Subcutaneous abdominal adipose tissue (tissue), 5 donors: Measurements from ENCODE around the gene RARRES1.

Experiments
- H3K27ac ChIP-seq: one replicate; pipeline ENCODE4 v1.7.0; 2013; ENCODE audit warnings: low read depth, mild to moderate bottlenecking, inconsistent platforms, low read length, moderate library complexity
- H3K27me3 ChIP-seq, 5 donors: one replicate each; pipeline ENCODE4 v1.7.0; 2013; ENCODE audit warnings: low read length in 5 of 5, inconsistent platforms in 1 of 5; ENCODE audit not compliant: control insufficient read depth in 5 of 5, insufficient read depth in 4 of 5
- H3K36me3 ChIP-seq, 5 donors: one replicate each; pipeline ENCODE4 v1.7.0; 2013; ENCODE audit warnings: low read length in 5 of 5; ENCODE audit not compliant: control insufficient read depth in 5 of 5, insufficient read depth in 5 of 5
- H3K4me1 ChIP-seq, 5 donors: one replicate each; pipeline ENCODE4 v1.7.0; 2013; ENCODE audit warnings: low read length in 5 of 5, mild to moderate bottlenecking in 3 of 5, moderate library complexity in 1 of 5; ENCODE audit not compliant: control insufficient read depth in 5 of 5, insufficient read depth in 5 of 5
- H3K4me3 ChIP-seq, 5 donors: one replicate each; pipeline ENCODE4 v1.7.0; 2013; ENCODE audit warnings: low read length in 5 of 5, low read depth in 1 of 5
- H3K9ac ChIP-seq, 5 donors: one replicate each; pipeline ENCODE4 v1.7.0; 2013; ENCODE audit warnings: low read length in 5 of 5, mild to moderate bottlenecking in 4 of 5, moderate library complexity in 3 of 5
- H3K9me3 ChIP-seq, 5 donors: one replicate each; pipeline ENCODE4 v1.7.0; 2013; ENCODE audit warnings: low read length in 5 of 5; ENCODE audit not compliant: control insufficient read depth in 5 of 5
- donor health status: healthy.
- donor health status: healthy.
- donor health status: healthy.
- donor health status: healthy.
- donor health status: healthy.

RARRES1 gene

GRCh38 chr3:158766364-158766763 lies 34.1 kb upstream of the RARRES1 start:
- H3K27me3 ChIP-seq, result no peaks in the 10 kb centered on the region
- H3K4me3 ChIP-seq, result no peak overlapping the region
- H3K9ac ChIP-seq, result no peak overlapping the region
- H3K27ac ChIP-seq, result no peak overlapping the region
- no peaks in the 10 kb centered on the region for H3K9me3 ChIP-seq
- no peaks in the 10 kb centered on the region for H3K36me3 ChIP-seq
- peaks cover 14 to 52% (median 46%) of the 10 kb centered on the region in 5 donors for H3K4me1 ChIP-seq

DNA sequence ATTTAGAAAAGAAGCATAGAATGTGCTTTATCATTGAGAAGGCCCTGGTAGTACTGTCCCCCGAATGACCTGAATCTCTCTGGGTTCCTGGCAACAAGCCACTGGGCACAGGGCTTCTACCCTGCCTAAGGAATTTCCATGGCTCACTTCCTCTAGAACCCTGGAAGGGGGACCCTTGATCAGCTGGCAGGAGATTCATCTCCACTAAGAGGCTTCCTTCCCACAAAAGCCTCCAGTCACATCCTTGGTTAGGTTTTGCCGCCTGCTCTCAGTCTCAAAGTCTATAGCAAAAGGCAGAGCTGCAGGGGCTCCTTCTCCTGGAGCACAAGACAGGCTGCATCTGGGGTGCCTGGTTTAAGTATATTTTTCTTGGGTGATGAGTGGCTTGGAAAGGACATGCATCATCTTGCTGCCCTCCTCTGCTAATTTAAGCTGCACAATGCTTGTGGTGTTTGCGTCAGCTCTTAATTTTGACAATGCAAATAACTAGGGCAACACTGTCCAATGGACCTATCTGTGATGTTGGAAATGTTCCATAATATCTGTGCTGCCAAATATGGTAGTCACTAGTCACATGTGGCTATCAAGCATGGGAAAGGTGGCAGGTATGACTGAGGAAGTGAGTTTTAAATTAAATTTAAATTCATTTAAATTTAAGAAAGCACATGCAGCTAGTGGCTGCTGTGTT lies 33.4 kb upstream of the RARRES1 start:
- Histone ChIP-seq H3K9ac (no peak overlapping the region), H3K4me3 (no peak overlapping the region), H3K27ac (no peak overlapping the region), H3K27me3 (no peaks in the 10 kb centered on the region), H3K4me1 (peaks cover 14 to 46% (median 45%) of the 10 kb centered on the region in 5 donors), H3K9me3 (no peaks in the 10 kb centered on the region), H3K36me3 (no peaks in the 10 kb centered on the region)

- Histone ChIP-seq H3K9ac (no peak overlapping the region), H3K9me3 (no peaks in the 10 kb centered on the region), H3K27me3 (no peaks in the 10 kb centered on the region), H3K36me3 (peaks cover 0 to 5% (median 0%) of the 10 kb centered on the region in 5 donors), H3K4me3 (no peak overlapping the region), H3K4me1 (peaks cover 4 to 26% (median 23%) of the 10 kb centered on the region in 5 donors), H3K27ac (no peak overlapping the region)
Observed at GRCh38 chr3:158763421-158763820, 31.2 kb upstream of the RARRES1 start.

- Histone ChIP-seq H3K36me3 (peaks cover 0 to 5% (median 0%) of the 10 kb centered on the region in 5 donors), H3K4me1 (peaks cover 0 to 19% (median 16%) of the 10 kb centered on the region in 5 donors), H3K4me3 (no peak overlapping the region), H3K9ac (no peak overlapping the region), H3K27ac (no peak overlapping the region), H3K9me3 (no peaks in the 10 kb centered on the region), H3K27me3 (no peaks in the 10 kb centered on the region)
Observed at GRCh38 chr3:158762701-158763100, 30.4 kb upstream of the RARRES1 start.

DNA sequence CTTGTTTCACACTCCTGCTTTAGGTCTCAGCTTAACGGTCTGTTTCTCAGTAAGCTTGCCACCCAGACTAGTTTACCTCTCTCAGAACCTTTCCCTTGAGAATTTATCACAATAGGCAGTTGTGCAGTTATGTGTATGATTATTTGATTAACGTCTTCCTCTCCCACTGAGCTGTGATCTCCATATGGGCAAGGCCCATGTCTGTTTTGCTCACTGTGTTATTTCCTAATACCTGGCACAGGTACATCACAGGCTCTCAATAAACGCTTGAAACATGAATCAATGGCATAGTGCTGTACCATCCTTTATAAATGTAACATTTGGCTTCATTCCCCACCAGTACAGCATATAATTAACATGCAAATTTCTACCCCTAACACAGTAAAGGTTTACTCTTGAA lies 29.1 kb upstream of the RARRES1 start:
- Histone ChIP-seq H3K4me3 (no peak overlapping the region), H3K9me3 (no peaks in the 10 kb centered on the region), H3K36me3 (peaks cover 0 to 5% (median 0%) of the 10 kb centered on the region in 5 donors), H3K9ac (no peak overlapping the region), H3K4me1 (peaks cover 0 to 19% (median 15%) of the 10 kb centered on the region in 5 donors), H3K27me3 (no peaks in the 10 kb centered on the region), H3K27ac (no peak overlapping the region)

DNA sequence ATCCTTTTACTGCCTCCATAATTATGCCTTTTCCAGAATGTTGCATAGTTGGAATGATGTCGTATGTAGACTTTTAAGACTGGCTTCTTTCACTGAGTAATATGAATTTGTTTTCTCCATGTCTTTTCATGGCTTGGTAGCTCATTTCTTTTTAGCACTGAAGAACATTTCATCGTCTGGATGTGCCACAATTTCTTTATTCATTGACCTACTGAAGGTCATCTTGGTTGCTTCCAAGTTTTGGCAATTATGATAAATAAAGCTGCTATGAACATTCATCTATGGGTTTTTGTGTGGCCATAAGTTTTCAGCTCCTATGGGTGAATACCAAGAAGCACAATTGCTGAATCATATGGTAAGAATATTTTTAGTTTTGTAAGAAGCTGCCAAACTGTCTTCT lies 23.2 kb upstream of the RARRES1 start:
- no peak overlapping the region for H3K9ac ChIP-seq
- no peak overlapping the region for H3K27ac ChIP-seq

DNA sequence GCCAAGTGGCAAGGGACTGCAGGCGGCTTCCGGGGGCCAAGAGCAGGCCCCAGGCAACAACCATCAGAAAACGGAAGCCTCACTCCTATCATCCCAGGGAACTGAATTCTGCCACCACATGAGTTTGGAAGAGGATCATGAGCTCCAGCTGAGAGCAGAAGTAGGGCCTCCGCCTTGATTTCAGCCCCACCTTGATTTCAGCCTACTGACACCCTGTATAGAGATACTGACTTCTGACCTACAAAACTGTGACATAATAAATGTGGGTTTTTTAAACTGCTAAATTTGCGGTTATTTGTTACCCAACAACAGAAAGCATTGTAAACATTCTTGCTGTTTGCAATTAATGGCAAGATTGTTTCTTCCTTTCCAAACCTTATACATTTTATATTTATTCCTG lies 21.6 kb upstream of the RARRES1 start:
- Histone ChIP-seq H3K4me1 (peaks cover 0 to under 1% (median 0%) of the 10 kb centered on the region in 5 donors), H3K9ac (no peak overlapping the region), H3K4me3 (no peak overlapping the region), H3K27ac (no peak overlapping the region), H3K27me3 (no peaks in the 10 kb centered on the region), H3K36me3 (peaks cover 0 to 7% (median 3%) of the 10 kb centered on the region in 5 donors), H3K9me3 (no peaks in the 10 kb centered on the region)

More for the DNA sequence above, 23.2 kb upstream of the RARRES1 start:
- no peaks in the 10 kb centered on the region for H3K4me1 ChIP-seq
- no peaks in the 10 kb centered on the region for H3K27me3 ChIP-seq
- H3K9me3 ChIP-seq, result no peaks in the 10 kb centered on the region
- peaks cover 0 to 3% (median 2%) of the 10 kb centered on the region in 5 donors for H3K36me3 ChIP-seq
- H3K4me3 ChIP-seq, result no peak overlapping the region

- Histone ChIP-seq H3K9me3 (no peaks in the 10 kb centered on the region), H3K36me3 (peaks cover 2 to 24% (median 13%) of the 10 kb centered on the region in 5 donors), H3K27me3 (no peaks in the 10 kb centered on the region), H3K27ac (no peak overlapping the region), H3K4me1 (peaks cover 0 to 19% (median 3%) of the 10 kb centered on the region in 5 donors), H3K4me3 (no peak overlapping the region), H3K9ac (no peak overlapping the region)
Observed at GRCh38 chr3:158751316-158751715, 19.1 kb upstream of the RARRES1 start.

GRCh38 chr3:158750016-158750415 lies 17.8 kb upstream of the RARRES1 start:
- H3K27ac ChIP-seq, result no peak overlapping the region
- H3K4me3 ChIP-seq, result no peak overlapping the region
- no peaks in the 10 kb centered on the region for H3K27me3 ChIP-seq
- no peak overlapping the region for H3K9ac ChIP-seq
- no peaks in the 10 kb centered on the region for H3K9me3 ChIP-seq
- peaks cover 0 to 19% (median 3%) of the 10 kb centered on the region in 5 donors for H3K4me1 ChIP-seq
- peaks cover 2 to 30% (median 13%) of the 10 kb centered on the region in 5 donors for H3K36me3 ChIP-seq

DNA sequence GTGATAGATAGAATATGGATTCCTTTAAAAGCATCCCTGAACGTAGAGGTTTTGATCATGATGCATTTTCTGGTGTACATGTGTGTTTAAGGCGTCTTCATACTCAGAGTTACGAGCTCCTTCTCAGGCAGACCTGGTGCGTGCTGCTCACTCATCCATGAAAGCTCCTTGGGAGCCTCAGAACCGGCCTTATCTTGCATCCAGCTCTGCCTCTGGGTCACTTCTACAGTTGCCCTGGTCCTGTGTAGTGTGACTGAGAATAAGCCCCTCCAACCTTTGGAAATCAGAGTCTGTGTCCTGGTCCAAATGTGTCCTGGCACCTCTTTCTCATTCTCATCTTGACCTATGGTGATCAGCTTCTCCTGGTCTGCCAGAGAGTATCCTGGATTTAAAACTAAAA lies 17.3 kb upstream of the RARRES1 start:
- H3K27me3 ChIP-seq, result no peaks in the 10 kb centered on the region
- H3K27ac ChIP-seq, result no peak overlapping the region
- peaks cover 0 to 19% (median 3%) of the 10 kb centered on the region in 5 donors for H3K4me1 ChIP-seq
- H3K9me3 ChIP-seq, result no peaks in the 10 kb centered on the region
- no peak overlapping the region for H3K4me3 ChIP-seq
- no peak overlapping the region for H3K9ac ChIP-seq
- peaks cover 2 to 30% (median 13%) of the 10 kb centered on the region in 5 donors for H3K36me3 ChIP-seq
